ENCODE data around the gene APOB.

APOB gene

GRCh38 chr2:21025690-21026478 is 18.0 kb downstream of the APOB start:
- peaks cover 2% of the 10 kb centered on the region for H3K27me3 ChIP-seq (ENCODE audit: insufficient read depth, poor library complexity, severe bottlenecking)
- DNase-seq (ENCODE audit: low read depth in 1 of 2, low spot score in 1 of 2), result no peak
- no peak for TF ChIP-seq REST (IDR thresholded peaks at IDR 0.05; ENCODE audit: insufficient replicate concordance, low read depth)
- no peak for TF ChIP-seq POLR2AphosphoS5 (IDR thresholded peaks at IDR 0.05; ENCODE audit: low read depth)
- TF ChIP-seq CTCF (IDR thresholded peaks at IDR 0.05; ENCODE audit: insufficient read depth, low read length), result no peak
- no peak for TF ChIP-seq GABPA (IDR thresholded peaks at IDR 0.05; ENCODE audit: low read depth)
- TF ChIP-seq SPI1 (IDR thresholded peaks at IDR 0.05; ENCODE audit: borderline replicate concordance, low read depth), result no peak
- H3K27ac ChIP-seq (replicated peaks), result no peak overlapping the region
- no peak overlapping the region for H3K4me3 ChIP-seq (replicated peaks; ENCODE audit: insufficient read depth, low read length)

GRCh38 chr2:21024722-21025389 is 19.0 kb downstream of the APOB start:
- DNase-seq (ENCODE audit: low read depth in 1 of 2, low spot score in 1 of 2), result no peak
- no peak overlapping the region for H3K4me3 ChIP-seq (replicated peaks; ENCODE audit: insufficient read depth, low read length)
- no peak overlapping the region for H3K27ac ChIP-seq (replicated peaks)
- TF ChIP-seq CTCF (IDR thresholded peaks at IDR 0.05; ENCODE audit: insufficient read depth, low read length), result no peak
- no peak for TF ChIP-seq GABPA (IDR thresholded peaks at IDR 0.05; ENCODE audit: low read depth)
- no peak for TF ChIP-seq SPI1 (IDR thresholded peaks at IDR 0.05; ENCODE audit: borderline replicate concordance, low read depth)
- TF ChIP-seq POLR2AphosphoS5 (IDR thresholded peaks at IDR 0.05; ENCODE audit: low read depth), result no peak
- TF ChIP-seq REST (IDR thresholded peaks at IDR 0.05; ENCODE audit: insufficient replicate concordance, low read depth), result no peak
- H3K27me3 ChIP-seq (ENCODE audit: insufficient read depth, poor library complexity, severe bottlenecking), result peaks cover 2% of the 10 kb centered on the region

GRCh38 chr2:21024198-21024597 is 19.7 kb downstream of the APOB start:
- Histone ChIP-seq H3K27ac (replicated peaks) (no peak overlapping the region), H3K4me3 (replicated peaks; ENCODE audit: insufficient read depth, low read length) (no peak overlapping the region), H3K27me3 (ENCODE audit: insufficient read depth, poor library complexity, severe bottlenecking) (peaks cover 2% of the 10 kb centered on the region)
- DNase-seq (ENCODE audit: low read depth in 1 of 2, low spot score in 1 of 2), result no peak
- TF ChIP-seq POLR2AphosphoS5 (IDR thresholded peaks at IDR 0.05; ENCODE audit: low read depth) (no peak), GABPA (IDR thresholded peaks at IDR 0.05; ENCODE audit: low read depth) (no peak), CTCF (IDR thresholded peaks at IDR 0.05; ENCODE audit: insufficient read depth, low read length) (no peak), SPI1 (IDR thresholded peaks at IDR 0.05; ENCODE audit: borderline replicate concordance, low read depth) (no peak), REST (IDR thresholded peaks at IDR 0.05; ENCODE audit: insufficient replicate concordance, low read depth) (no peak)

Measured in HL-60 (cell line).